Brain microvascular endothelial cell (primary cell): ENCODE results near the gene SYNE3.
A peak's percentile ranks its signal among the peaks of the same experiment; 100 is the strongest.

Experiments used
- DNase-seq: peaks from one replicate; pipeline ENCODE4 v3.0.0-alpha.2; 2020
- H3K27ac ChIP-seq: fragments of 250-450 bp; sonication (Bioruptor Pico); 2 replicates; pipeline ENCODE4 v1.5.1; 2020; ENCODE audit warnings: mild to moderate bottlenecking, moderate library complexity
- H3K27me3 ChIP-seq: fragments of 250-450 bp; sonication (Bioruptor Pico); replicated peaks from 2 replicates; pipeline ENCODE4 v1.5.1; 2020; ENCODE audit warnings: mild to moderate bottlenecking
- H3K36me3 ChIP-seq: fragments of 250-450 bp; sonication (Bioruptor Pico); replicated peaks from 2 replicates; pipeline ENCODE4 v1.5.1; 2020; ENCODE audit warnings: mild to moderate bottlenecking
- H3K4me3 ChIP-seq: 2 replicates; pipeline ENCODE4 v1.5.1; 2011; ENCODE audit warnings: low read depth, mild to moderate bottlenecking, control low read depth, low read length, moderate library complexity
- CTCF ChIP-seq: IDR thresholded peaks from 2 replicates; pipeline ENCODE4 v1.5.1; 2011; ENCODE audit warnings: low read depth, mild to moderate bottlenecking, moderate library complexity, low read length, control low read depth, inconsistent platforms; ENCODE audit errors: missing control alignments
- in situ Hi-C: cut with HindIII; loops from 2 replicates; pipeline ENCODE4 v1.10.0; 2017; ENCODE audit warnings: low sequenced_read_pairs, low pct_ligation_motif_present

SYNE3 gene

GRCh38 chr14:95538801-95539509, 22.5 kb upstream of the SYNE3 start:
- no peak for TF ChIP-seq CTCF

GRCh38 chr14:95537298-95538089, 21.0 kb upstream of the SYNE3 start:
- no peaks in the 10 kb centered on the region for H3K36me3 ChIP-seq
- no peak for DNase-seq
- no peak for TF ChIP-seq CTCF
- H3K4me3 ChIP-seq = no peak overlapping the region
- H3K27ac ChIP-seq = no peak overlapping the region
- in situ Hi-C loops = no loop called here
- no peaks in the 10 kb centered on the region for H3K27me3 ChIP-seq

More at GRCh38 chr14:95538801-95539509, 22.5 kb upstream of the SYNE3 start:
- no peaks in the 10 kb centered on the region for H3K36me3 ChIP-seq
- no peak overlapping the region for H3K4me3 ChIP-seq
- in situ Hi-C loops = no loop called here
- H3K27me3 ChIP-seq = no peaks in the 10 kb centered on the region
- DNase-seq = no peak
- H3K27ac ChIP-seq = no peak overlapping the region

GRCh38 chr14:95536671-95537070, 20.2 kb upstream of the SYNE3 start:
- Histone ChIP-seq H3K36me3 (no peaks in the 10 kb centered on the region), H3K4me3 (peak overlapping the region; percentile 85), H3K27ac (no peak overlapping the region), H3K27me3 (no peaks in the 10 kb centered on the region)
- no peak for TF ChIP-seq CTCF
- in situ Hi-C loops = no loop called here
- no peak for DNase-seq

GRCh38 chr14:95536036-95536593, 19.7 kb upstream of the SYNE3 start:
- TF ChIP-seq CTCF = no peak
- H3K36me3 ChIP-seq = no peaks in the 10 kb centered on the region
- H3K27me3 ChIP-seq = no peaks in the 10 kb centered on the region
- DNase-seq = no peak
- H3K27ac ChIP-seq = no peak overlapping the region
- H3K4me3 ChIP-seq = peak overlapping the region; percentile 85
- in situ Hi-C loops = no loop called here

- Histone ChIP-seq H3K4me3 (peak overlapping the region; percentile 85), H3K36me3 (no peaks in the 10 kb centered on the region), H3K27me3 (no peaks in the 10 kb centered on the region), H3K27ac (peak overlapping the region; percentile 58)
- DNase-seq = no peak
- TF ChIP-seq CTCF = no peak
- in situ Hi-C loops = no loop called here
These were observed 19.0 kb upstream of the SYNE3 start for GRCh38 chr14:95535226-95536021.
